ENCODE results near the gene CZIB. TPM values are rescaled to one million over a fixed set of nuclear protein-coding genes. Genes with fewer than 3 reads are reported as not detected.

The CZIB gene
- polyA plus RNA-seq, 1 donor = 73.2 TPM

GRCh38 chr1:53242381-53242780 lies 21.9 kb upstream of the CZIB start:
- Histone ChIP-seq H3K27me3 (ENCODE audit: control insufficient read depth, insufficient read depth, low read length) (no peaks in the 10 kb centered on the region), H3K4me3 (ENCODE audit: low read length) (no peak overlapping the region), H3K4me1 (ENCODE audit: control insufficient read depth, insufficient read depth, low read length) (peaks cover 3% of the 10 kb centered on the region), H3K36me3 (ENCODE audit: control insufficient read depth, insufficient read depth, low read length) (no peaks in the 10 kb centered on the region), H3K9me3 (ENCODE audit: control insufficient read depth, low read depth, low read length) (no peaks in the 10 kb centered on the region), H3K27ac (ENCODE audit: low read length) (no peak overlapping the region)
- no peak for DNase-seq
- WGBS (ENCODE audit: insufficient coverage, low lambda C conversion rate) = 77% methylated on average over 4 of the region's 4 CpGs

GRCh38 chr1:53241828-53242227 lies 21.4 kb upstream of the CZIB start:
- DNase-seq = no peak
- 90% methylated on average over 2 of the region's 2 CpGs for WGBS (ENCODE audit: insufficient coverage, low lambda C conversion rate)
- Histone ChIP-seq H3K9me3 (ENCODE audit: control insufficient read depth, low read depth, low read length) (no peaks in the 10 kb centered on the region), H3K4me1 (ENCODE audit: control insufficient read depth, insufficient read depth, low read length) (peaks cover 7% of the 10 kb centered on the region), H3K4me3 (ENCODE audit: low read length) (no peak overlapping the region), H3K36me3 (ENCODE audit: control insufficient read depth, insufficient read depth, low read length) (no peaks in the 10 kb centered on the region), H3K27me3 (ENCODE audit: control insufficient read depth, insufficient read depth, low read length) (no peaks in the 10 kb centered on the region), H3K27ac (ENCODE audit: low read length) (no peak overlapping the region)

- Histone ChIP-seq H3K9me3 (ENCODE audit: control insufficient read depth, low read depth, low read length) (no peaks in the 10 kb centered on the region), H3K36me3 (ENCODE audit: control insufficient read depth, insufficient read depth, low read length) (peaks cover 25% of the 10 kb centered on the region), H3K4me3 (ENCODE audit: low read length) (peak within 1 kb of the TSS; percentile 99), H3K4me1 (ENCODE audit: control insufficient read depth, insufficient read depth, low read length) (peaks cover 9% of the 10 kb centered on the region), H3K27me3 (ENCODE audit: control insufficient read depth, insufficient read depth, low read length) (no peaks in the 10 kb centered on the region), H3K27ac (ENCODE audit: low read length) (peak within 1 kb of the TSS; percentile 76)
- peak; percentile 97 to 98 for DNase-seq
- 50% methylated on average over 1 of the region's 64 CpGs for WGBS (ENCODE audit: insufficient coverage, low lambda C conversion rate)
Measured at GRCh38 chr1:53238197-53239155, 18.0 kb upstream of the CZIB start, which contains the start of gene MAGOH. Gene MAGOH, minus strand, starts transcription at chr1:53238518. Its CDS starts 70 bp downstream, at chr1:53238448.

GRCh38 chr1:53237638-53238037 lies 17.2 kb upstream of the CZIB start:
- peak overlapping the region; percentile 99 for H3K4me3 ChIP-seq (ENCODE audit: low read length)
- WGBS (ENCODE audit: insufficient coverage, low lambda C conversion rate) = 100% methylated on average over 1 of the region's 8 CpGs
- no peaks in the 10 kb centered on the region for H3K9me3 ChIP-seq (ENCODE audit: control insufficient read depth, low read depth, low read length)
- no peak overlapping the region for H3K27ac ChIP-seq (ENCODE audit: low read length)
- peaks cover 9% of the 10 kb centered on the region for H3K4me1 ChIP-seq (ENCODE audit: control insufficient read depth, insufficient read depth, low read length)
- H3K27me3 ChIP-seq (ENCODE audit: control insufficient read depth, insufficient read depth, low read length) = no peaks in the 10 kb centered on the region
- peak in 1 of 2 donors; percentile 12 for DNase-seq
- peaks cover 31% of the 10 kb centered on the region for H3K36me3 ChIP-seq (ENCODE audit: control insufficient read depth, insufficient read depth, low read length)

GRCh38 chr1:53220962-53221286 lies 490 bp upstream of the CZIB start:
- peak overlapping the region; percentile 99 for H3K27ac ChIP-seq (ENCODE audit: low read length)
- WGBS (ENCODE audit: insufficient coverage, low lambda C conversion rate) = 100% methylated on average over 2 of the region's 3 CpGs
- DNase-seq = no peak
- no peaks in the 10 kb centered on the region for H3K27me3 ChIP-seq (ENCODE audit: control insufficient read depth, insufficient read depth, low read length)
- H3K4me1 ChIP-seq (ENCODE audit: control insufficient read depth, insufficient read depth, low read length) = peaks cover 13% of the 10 kb centered on the region
- H3K4me3 ChIP-seq (ENCODE audit: low read length) = peak overlapping the region; percentile 91
- H3K36me3 ChIP-seq (ENCODE audit: control insufficient read depth, insufficient read depth, low read length) = peaks cover 19% of the 10 kb centered on the region
- H3K9me3 ChIP-seq (ENCODE audit: control insufficient read depth, low read depth, low read length) = no peaks in the 10 kb centered on the region

GRCh38 chr1:53219711-53220110 lies 723 bp downstream of the CZIB start:
- peaks cover 19% of the 10 kb centered on the region for H3K4me1 ChIP-seq (ENCODE audit: control insufficient read depth, insufficient read depth, low read length)
- no peak for DNase-seq
- WGBS (ENCODE audit: insufficient coverage, low lambda C conversion rate) = no CpG with 5 or more reads among the region's 8 CpGs
- H3K27me3 ChIP-seq (ENCODE audit: control insufficient read depth, insufficient read depth, low read length) = no peaks in the 10 kb centered on the region
- peaks cover 23% of the 10 kb centered on the region for H3K36me3 ChIP-seq (ENCODE audit: control insufficient read depth, insufficient read depth, low read length)
- no peaks in the 10 kb centered on the region for H3K9me3 ChIP-seq (ENCODE audit: control insufficient read depth, low read depth, low read length)
- H3K4me3 ChIP-seq (ENCODE audit: low read length) = peak overlapping the region; percentile 91
- H3K27ac ChIP-seq (ENCODE audit: low read length) = peak overlapping the region; percentile 99

- Histone ChIP-seq H3K27ac (ENCODE audit: low read length) (no peak overlapping the region), H3K36me3 (ENCODE audit: control insufficient read depth, insufficient read depth, low read length) (peaks cover 33% of the 10 kb centered on the region), H3K9me3 (ENCODE audit: control insufficient read depth, low read depth, low read length) (no peaks in the 10 kb centered on the region), H3K4me3 (ENCODE audit: low read length) (no peak overlapping the region), H3K27me3 (ENCODE audit: control insufficient read depth, insufficient read depth, low read length) (no peaks in the 10 kb centered on the region), H3K4me1 (ENCODE audit: control insufficient read depth, insufficient read depth, low read length) (peaks cover 29% of the 10 kb centered on the region)
- DNase-seq = no peak
- WGBS (ENCODE audit: insufficient coverage, low lambda C conversion rate) = no CpG with 5 or more reads among the region's 7 CpGs
Measured at GRCh38 chr1:53218201-53218600, 2.2 kb downstream of the CZIB start.

GRCh38 chr1:53214376-53214940 lies 6.0 kb downstream of the CZIB start:
- Histone ChIP-seq H3K9me3 (ENCODE audit: control insufficient read depth, low read depth, low read length) (no peaks in the 10 kb centered on the region), H3K27ac (ENCODE audit: low read length) (peak overlapping the region; percentile 95), H3K4me1 (ENCODE audit: control insufficient read depth, insufficient read depth, low read length) (peaks cover 22% of the 10 kb centered on the region), H3K36me3 (ENCODE audit: control insufficient read depth, insufficient read depth, low read length) (peaks cover 64% of the 10 kb centered on the region), H3K27me3 (ENCODE audit: control insufficient read depth, insufficient read depth, low read length) (no peaks in the 10 kb centered on the region), H3K4me3 (ENCODE audit: low read length) (no peak overlapping the region)
- DNase-seq = peak; percentile 73 to 91
- 80% methylated on average over 1 of the region's 5 CpGs for WGBS (ENCODE audit: insufficient coverage, low lambda C conversion rate)

- peaks cover 10% of the 10 kb centered on the region for H3K9me3 ChIP-seq (ENCODE audit: control insufficient read depth, low read depth, low read length)
- H3K4me1 ChIP-seq (ENCODE audit: control insufficient read depth, insufficient read depth, low read length) = peaks cover 16% of the 10 kb centered on the region
- no peaks in the 10 kb centered on the region for H3K27me3 ChIP-seq (ENCODE audit: control insufficient read depth, insufficient read depth, low read length)
- WGBS (ENCODE audit: insufficient coverage, low lambda C conversion rate) = no CpG with 5 or more reads among the region's 11 CpGs
- DNase-seq = no peak
- H3K27ac ChIP-seq (ENCODE audit: low read length) = no peak overlapping the region
- H3K4me3 ChIP-seq (ENCODE audit: low read length) = no peak overlapping the region
- peaks cover 74% of the 10 kb centered on the region for H3K36me3 ChIP-seq (ENCODE audit: control insufficient read depth, insufficient read depth, low read length)
Measured at GRCh38 chr1:53210954-53211353, 9.5 kb downstream of the CZIB start.

- DNase-seq = no peak
- Histone ChIP-seq H3K4me1 (ENCODE audit: control insufficient read depth, insufficient read depth, low read length) (peaks cover 16% of the 10 kb centered on the region), H3K27ac (ENCODE audit: low read length) (no peak overlapping the region), H3K9me3 (ENCODE audit: control insufficient read depth, low read depth, low read length) (peaks cover 15% of the 10 kb centered on the region), H3K36me3 (ENCODE audit: control insufficient read depth, insufficient read depth, low read length) (peaks cover 73% of the 10 kb centered on the region), H3K4me3 (ENCODE audit: low read length) (no peak overlapping the region), H3K27me3 (ENCODE audit: control insufficient read depth, insufficient read depth, low read length) (no peaks in the 10 kb centered on the region)
- no CpG with 5 or more reads among the region's 7 CpGs for whole genome bisulfite sequencing (ENCODE audit: insufficient coverage, low lambda C conversion rate)
Measured at GRCh38 chr1:53210352-53210751, 10.1 kb downstream of the CZIB start.

Measured in large intestine (tissue), 3 donors.